Measurements from ENCODE around the gene LRRC63. TPM values are rescaled to one million over a fixed set of nuclear protein-coding genes. Genes with fewer than 3 reads are reported as not detected.
A peak's percentile ranks its signal among the peaks of the same experiment; 100 is the strongest.

Gene LRRC63
- polyA plus RNA-seq, 3 donors, result 0.36 TPM; not detected in 2

GRCh38 chr13:46169758-46170157 is 42.0 kb upstream of the LRRC63 start:
- Mint-ChIP-seq H3K36me3 (peaks cover 60 to 75% of the 10 kb centered on the region in 2 donors), H3K9me3 (peaks cover 0 to 2% (median 0%) of the 10 kb centered on the region in 7 donors), H3K4me3 (peak overlapping the region; percentile 48 to 68), H3K4me1 (peaks cover 98% of the 10 kb centered on the region), H3K27ac (peak overlapping the region; percentile 92 to 99 (median 98)), H3K27me3 (ENCODE audit: low read depth in 3 of 3) (peaks cover 0 to 3% (median 0%) of the 10 kb centered on the region in 3 donors)
- WGBS (ENCODE audit: insufficient coverage), result 75% methylated on average over 2 of the region's 2 CpGs
- H3K36me3 ChIP-seq (replicated peaks in 1 of 2; ENCODE audit: control insufficient read depth in 1 of 2, insufficient read depth in 2 of 2, low read length in 2 of 2), result peaks cover 31 to 36% of the 10 kb centered on the region in 2 donors
- peaks cover 97% of the 10 kb centered on the region for H3K79me2 ChIP-seq (ENCODE audit: insufficient read depth, low read length)
- peaks cover 96% of the 10 kb centered on the region for H4K20me1 ChIP-seq (ENCODE audit: insufficient read depth, low read length)
- intact Hi-C loops (cut with micrococcal nuclease), result loop anchor here (2.0 to 10.0 kb wide), 6 partner anchors 13 to 235 kb away; partner anchors contain the start of genes LRRC63 (in 2 of the 2) and LCP1 (in 1 of the 2)
- no peak overlapping the region for H2AFZ ChIP-seq (ENCODE audit: insufficient read depth, low read depth, low read length, poor library complexity, severe bottlenecking)
- H3K9me3 ChIP-seq (replicated peaks in 1 of 2; ENCODE audit: control insufficient read depth in 1 of 2, insufficient read depth in 1 of 2, low read length in 2 of 2), result no peaks in the 10 kb centered on the region
- H3K27ac ChIP-seq (ENCODE audit: low read depth in 1 of 2, low read length in 2 of 2), result peak overlapping the region; percentile 90 to 95
- H3K4me2 ChIP-seq (replicated peaks; ENCODE audit: extremely low read depth, low read length, poor library complexity, severe bottlenecking), result peak overlapping the region; percentile 97
- no peak for DNase-seq
- no peak for TF ChIP-seq CTCF (IDR thresholded peaks at IDR 0.05)
- no peak overlapping the region for H3K9ac ChIP-seq (ENCODE audit: insufficient read depth, low read length, poor library complexity, severe bottlenecking)
- H3K4me3 ChIP-seq (replicated peaks in 1 of 3; ENCODE audit: low read depth in 2 of 3, low read length in 3 of 3), result peak overlapping the region in 1 of 3 experiments; percentile 98
- no peaks in the 10 kb centered on the region for H3K27me3 ChIP-seq (ENCODE audit: control insufficient read depth in 2 of 2, insufficient read depth in 2 of 2, low read length in 2 of 2)
- peaks cover 96 to 100% of the 10 kb centered on the region in 2 donors for H3K4me1 ChIP-seq (ENCODE audit: control insufficient read depth in 1 of 2, insufficient read depth in 2 of 2, low read length in 2 of 2)

GRCh38 chr13:46170268-46170667 is 41.5 kb upstream of the LRRC63 start:
- no peak overlapping the region for H2AFZ ChIP-seq (ENCODE audit: insufficient read depth, low read depth, low read length, poor library complexity, severe bottlenecking)
- peaks cover 63 to 76% of the 10 kb centered on the region in 2 donors for H3K36me3 Mint-ChIP-seq
- no peak for DNase-seq
- peaks cover 96 to 100% of the 10 kb centered on the region in 2 donors for H3K4me1 ChIP-seq (ENCODE audit: control insufficient read depth in 1 of 2, insufficient read depth in 2 of 2, low read length in 2 of 2)
- H3K4me1 Mint-ChIP-seq, result peaks cover 99% of the 10 kb centered on the region
- peak overlapping the region; percentile 90 to 95 for H3K27ac ChIP-seq (ENCODE audit: low read depth in 1 of 2, low read length in 2 of 2)
- 73% methylated on average over 6 of the region's 7 CpGs for WGBS (ENCODE audit: insufficient coverage)
- H3K9ac ChIP-seq (ENCODE audit: insufficient read depth, low read length, poor library complexity, severe bottlenecking), result no peak overlapping the region
- no peak for TF ChIP-seq CTCF (IDR thresholded peaks at IDR 0.05)
- H3K9me3 Mint-ChIP-seq, result peaks cover 0 to 2% (median 0%) of the 10 kb centered on the region in 7 donors
- H3K36me3 ChIP-seq (replicated peaks in 1 of 2; ENCODE audit: control insufficient read depth in 1 of 2, insufficient read depth in 2 of 2, low read length in 2 of 2), result peaks cover 27 to 37% of the 10 kb centered on the region in 2 donors
- H3K4me3 Mint-ChIP-seq, result peak overlapping the region; percentile 31 to 74
- peak overlapping the region in 1 of 3 experiments; percentile 98 for H3K4me3 ChIP-seq (replicated peaks in 1 of 3; ENCODE audit: low read depth in 2 of 3, low read length in 3 of 3)
- peaks cover 96% of the 10 kb centered on the region for H4K20me1 ChIP-seq (ENCODE audit: insufficient read depth, low read length)
- no peaks in the 10 kb centered on the region for H3K9me3 ChIP-seq (replicated peaks in 1 of 2; ENCODE audit: control insufficient read depth in 1 of 2, insufficient read depth in 1 of 2, low read length in 2 of 2)
- peak overlapping the region; percentile 97 for H3K4me2 ChIP-seq (replicated peaks; ENCODE audit: extremely low read depth, low read length, poor library complexity, severe bottlenecking)
- peaks cover 0 to 3% (median 0%) of the 10 kb centered on the region in 3 donors for H3K27me3 Mint-ChIP-seq (ENCODE audit: low read depth in 3 of 3)
- H3K79me2 ChIP-seq (ENCODE audit: insufficient read depth, low read length), result peaks cover 97% of the 10 kb centered on the region
- H3K27ac Mint-ChIP-seq, result peak overlapping the region; percentile 96 to 99 (median 98)
- intact Hi-C loops (cut with micrococcal nuclease), result loop anchor here in 1 of 2 donors (10.0 kb wide), 1 partner anchor 235 kb away; no protein-coding TSS in a partner anchor
- no peaks in the 10 kb centered on the region for H3K27me3 ChIP-seq (ENCODE audit: control insufficient read depth in 2 of 2, insufficient read depth in 2 of 2, low read length in 2 of 2)

Measured in CD14-positive monocyte (primary cell).